ENCODE results near the gene PCDHGB3. TPM values are rescaled to one million over a fixed set of nuclear protein-coding genes. Genes with fewer than 3 reads are reported as not detected.
"Not testable (repeated sequence)": the region's sequence is repeated elsewhere in the genome, so short reads cannot be mapped to it uniquely, and the experiment has no call there.

The PCDHGB3 gene
- 9.7 TPM for total RNA-seq

DNA sequence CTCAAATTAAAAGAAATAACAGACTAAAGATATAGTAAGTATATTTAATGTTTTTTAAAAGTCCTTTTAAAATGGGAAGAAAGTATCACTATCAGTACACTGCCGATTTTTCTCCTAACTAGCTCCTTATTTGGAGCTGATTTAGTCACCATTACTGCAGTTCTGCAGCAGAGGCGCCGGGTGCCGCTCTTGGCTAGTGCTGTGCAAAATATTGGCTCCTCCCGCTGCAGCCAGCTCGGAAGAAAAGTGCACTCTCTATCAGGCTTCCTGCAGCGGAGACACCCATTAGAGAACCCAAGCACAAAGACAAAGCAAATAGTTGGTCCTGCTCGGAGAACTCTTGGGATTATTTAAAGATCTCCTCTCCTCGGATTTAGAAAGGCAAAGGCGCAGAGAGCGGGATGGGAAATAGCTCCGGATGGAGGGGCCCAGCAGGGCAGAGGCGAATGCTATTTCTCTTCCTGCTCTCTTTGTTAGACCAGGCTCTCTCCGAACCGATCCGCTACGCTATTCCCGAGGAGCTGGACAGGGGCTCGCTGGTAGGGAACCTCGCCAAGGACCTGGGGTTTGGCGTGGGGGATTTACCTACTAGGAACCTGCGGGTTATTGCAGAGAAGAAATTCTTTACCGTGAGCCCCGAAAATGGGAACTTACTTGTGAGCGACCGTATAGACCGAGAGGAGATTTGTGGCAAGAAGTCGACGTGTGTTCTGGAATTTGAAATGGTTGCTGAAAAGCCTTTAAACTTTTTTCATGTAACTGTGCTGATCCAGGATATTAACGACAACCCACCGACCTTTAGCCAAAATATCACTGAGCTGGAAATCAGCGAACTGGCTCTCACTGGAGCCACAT is at the start of gene PCDHGB3:
Gene PCDHGB3 (plus strand): TSS at position 249 of the 855 bp plus-strand sequence. CDS start 153 bp downstream, at position 402.
- no peak for DNase-seq (ENCODE audit: low spot score)
- intact Hi-C loops (cut with DNase I) = no loop called here
- peak; percentile 61 for ATAC-seq

- DNase-seq (ENCODE audit: low spot score) (no peak), ATAC-seq (no peak)
- intact Hi-C loops (cut with DNase I) = loop anchor here (5.0 kb wide), 1 partner anchor 235 kb away; no protein-coding TSS in a partner anchor
Observed at GRCh38 chr5:141322261-141322660, 47.8 kb upstream of the PCDHGB3 start.

DNA sequence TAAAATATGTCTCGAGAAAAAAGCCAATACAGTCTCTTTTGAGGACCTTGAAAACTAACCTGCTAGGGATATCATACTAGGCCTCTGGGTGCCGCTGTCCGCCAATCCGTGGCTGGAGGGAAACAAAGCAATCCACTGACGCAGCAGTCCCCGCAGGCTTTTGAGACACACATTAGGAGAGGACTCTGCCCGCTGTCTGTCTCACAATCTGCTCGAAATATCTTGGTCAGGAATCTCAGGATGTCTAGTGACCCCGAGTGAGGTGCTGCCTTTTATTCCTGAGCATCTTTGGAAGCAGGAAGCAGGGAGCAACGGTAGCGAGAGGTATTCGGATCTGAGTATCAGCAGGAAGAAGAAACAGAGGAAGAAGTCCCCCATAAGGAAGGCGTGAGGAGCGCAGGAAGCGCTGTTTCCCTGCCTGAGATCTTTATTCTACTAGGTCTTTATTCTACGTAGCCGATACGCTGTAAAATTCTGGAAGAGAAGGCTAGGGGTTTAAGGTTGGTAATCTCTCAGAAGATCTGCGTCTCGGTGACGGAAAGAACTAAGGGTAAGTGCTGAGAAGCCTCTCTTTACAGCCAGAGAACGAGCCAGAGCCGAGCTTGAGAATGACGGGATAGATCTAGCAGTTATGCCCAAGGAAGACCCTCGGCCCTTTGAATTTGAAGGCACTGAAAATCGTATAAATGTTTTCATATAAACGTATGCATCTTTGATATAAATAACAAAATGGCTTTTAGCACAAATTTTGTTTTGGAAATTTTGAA is 43.8 kb upstream of the PCDHGB3 start:
- DNase-seq (ENCODE audit: low spot score) (peak; percentile 75), ATAC-seq (peak; percentile 88)
- intact Hi-C loops (cut with DNase I) = no loop called here

- ATAC-seq (no peak), DNase-seq (ENCODE audit: low spot score) (no peak)
- intact Hi-C loops (cut with DNase I) = no loop called here
Observed at GRCh38 chr5:141328231-141328630, 41.8 kb upstream of the PCDHGB3 start.

GRCh38 chr5:141330299-141331080 is 39.6 kb upstream of the PCDHGB3 start, which contains the start of gene PCDHGA1:
PCDHGA1 (plus strand) TSS chr5:141330514.
- intact Hi-C loops (cut with DNase I) = no loop called here
- DNase-seq (ENCODE audit: low spot score) (no peak), ATAC-seq (no peak)

DNA sequence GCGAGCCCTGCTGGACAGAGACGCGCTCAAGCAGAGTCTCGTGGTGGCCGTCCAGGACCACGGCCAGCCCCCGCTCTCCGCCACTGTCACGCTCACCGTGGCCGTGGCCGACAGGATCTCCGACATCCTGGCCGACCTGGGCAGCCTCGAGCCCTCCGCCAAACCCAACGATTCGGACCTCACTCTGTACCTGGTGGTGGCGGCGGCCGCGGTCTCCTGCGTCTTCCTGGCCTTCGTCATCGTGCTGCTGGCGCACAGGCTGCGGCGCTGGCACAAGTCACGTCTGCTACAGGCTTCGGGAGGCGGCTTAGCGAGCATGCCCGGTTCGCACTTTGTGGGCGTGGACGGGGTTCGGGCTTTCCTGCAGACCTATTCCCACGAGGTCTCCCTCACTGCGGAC is 37.5 kb upstream of the PCDHGB3 start:
- ATAC-seq; intact Hi-C loops (cut with DNase I); DNase-seq (ENCODE audit: low spot score): not testable (repeated sequence)

DNA sequence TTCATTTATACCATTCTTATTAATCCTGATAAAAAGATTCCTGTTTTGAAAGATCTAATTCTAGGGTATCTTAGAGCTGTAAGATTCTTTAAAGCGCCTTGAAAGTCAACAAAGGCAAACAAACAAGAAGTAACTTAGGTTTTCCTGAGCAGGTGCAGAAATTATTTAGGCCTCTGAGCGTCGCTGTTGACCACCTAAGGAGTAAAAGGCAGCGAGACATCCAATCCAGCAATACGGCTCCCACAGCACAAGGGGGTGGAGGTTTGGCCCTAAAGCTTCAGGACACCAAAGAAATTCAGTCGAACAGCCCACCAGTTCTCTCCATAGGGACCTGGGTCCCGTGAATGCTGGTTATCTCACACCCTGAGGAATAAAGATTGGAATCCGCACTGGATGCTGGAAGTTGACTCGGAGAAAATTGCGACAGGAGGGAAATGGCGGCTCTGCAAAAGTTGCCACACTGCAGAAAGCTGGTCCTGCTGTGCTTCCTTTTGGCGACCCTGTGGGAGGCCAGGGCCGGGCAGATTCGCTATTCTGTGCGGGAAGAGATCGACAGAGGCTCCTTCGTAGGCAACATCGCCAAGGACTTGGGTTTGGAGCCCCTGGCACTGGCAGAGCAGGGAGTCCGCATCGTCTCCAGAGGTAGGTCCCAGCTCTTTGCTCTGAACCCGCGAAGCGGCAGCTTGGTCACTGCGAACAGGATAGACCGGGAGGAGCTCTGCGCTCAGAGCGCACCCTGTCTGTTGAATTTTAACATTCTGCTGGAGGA is 31.3 kb upstream of the PCDHGB3 start, which contains the start of gene PCDHGA2:
Gene PCDHGA2 (plus strand): TSS at position 223 of the 769 bp plus-strand sequence.
- DNase-seq (ENCODE audit: low spot score) (no peak), ATAC-seq (peak; percentile 90)
- intact Hi-C loops (cut with DNase I) = no loop called here

- intact Hi-C loops (cut with DNase I); ATAC-seq; DNase-seq (ENCODE audit: low spot score): not testable (repeated sequence)
Observed at GRCh38 chr5:141340781-141341354, 29.2 kb upstream of the PCDHGB3 start.

- intact Hi-C loops (cut with DNase I) = no loop called here
- DNase-seq (ENCODE audit: low spot score) (no peak), ATAC-seq (no peak)
Observed at GRCh38 chr5:141342773-141343172, 27.3 kb upstream of the PCDHGB3 start.

- intact Hi-C loops (cut with DNase I) = no loop called here
- ATAC-seq = no peak
- DNase-seq (ENCODE audit: low spot score) = no peak
Observed at GRCh38 chr5:141343242-141343952, 26.6 kb upstream of the PCDHGB3 start, which contains the start of gene PCDHGA3. PCDHGA3 (plus strand) TSS chr5:141343829; CDS start chr5:141344034, 205 bp downstream.

DNA sequence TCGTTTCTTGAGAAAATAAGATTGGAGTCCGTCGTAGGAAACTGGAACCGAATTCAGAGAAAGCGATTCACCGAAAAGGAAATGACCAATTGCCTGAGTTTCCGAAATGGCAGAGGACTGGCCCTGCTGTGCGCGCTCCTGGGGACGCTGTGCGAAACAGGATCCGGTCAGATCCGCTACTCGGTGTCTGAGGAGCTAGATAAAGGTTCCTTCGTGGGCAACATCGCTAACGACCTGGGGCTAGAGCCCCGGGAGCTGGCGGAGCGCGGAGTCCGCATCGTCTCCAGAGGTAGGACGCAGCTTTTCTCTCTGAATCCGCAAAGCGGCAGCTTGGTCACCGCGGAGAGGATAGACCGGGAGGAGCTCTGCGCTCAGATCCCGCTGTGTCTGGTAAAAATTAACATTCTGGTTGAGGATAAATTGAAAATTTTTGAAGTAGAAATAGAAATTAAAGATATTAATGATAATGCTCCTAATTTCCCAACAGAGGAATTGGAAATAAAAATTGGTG is 26.0 kb upstream of the PCDHGB3 start:
- DNase-seq (ENCODE audit: low spot score) (no peak), ATAC-seq (no peak)
- intact Hi-C loops (cut with DNase I) = no loop called here

- intact Hi-C loops (cut with DNase I) = no loop called here
- DNase-seq (ENCODE audit: low spot score) (no peak), ATAC-seq (no peak)
Observed at GRCh38 chr5:141345327-141345726, 24.7 kb upstream of the PCDHGB3 start.

- intact Hi-C loops (cut with DNase I); DNase-seq (ENCODE audit: low spot score): not testable (repeated sequence)
Observed at GRCh38 chr5:141346017-141346416, 24.0 kb upstream of the PCDHGB3 start.

DNA sequence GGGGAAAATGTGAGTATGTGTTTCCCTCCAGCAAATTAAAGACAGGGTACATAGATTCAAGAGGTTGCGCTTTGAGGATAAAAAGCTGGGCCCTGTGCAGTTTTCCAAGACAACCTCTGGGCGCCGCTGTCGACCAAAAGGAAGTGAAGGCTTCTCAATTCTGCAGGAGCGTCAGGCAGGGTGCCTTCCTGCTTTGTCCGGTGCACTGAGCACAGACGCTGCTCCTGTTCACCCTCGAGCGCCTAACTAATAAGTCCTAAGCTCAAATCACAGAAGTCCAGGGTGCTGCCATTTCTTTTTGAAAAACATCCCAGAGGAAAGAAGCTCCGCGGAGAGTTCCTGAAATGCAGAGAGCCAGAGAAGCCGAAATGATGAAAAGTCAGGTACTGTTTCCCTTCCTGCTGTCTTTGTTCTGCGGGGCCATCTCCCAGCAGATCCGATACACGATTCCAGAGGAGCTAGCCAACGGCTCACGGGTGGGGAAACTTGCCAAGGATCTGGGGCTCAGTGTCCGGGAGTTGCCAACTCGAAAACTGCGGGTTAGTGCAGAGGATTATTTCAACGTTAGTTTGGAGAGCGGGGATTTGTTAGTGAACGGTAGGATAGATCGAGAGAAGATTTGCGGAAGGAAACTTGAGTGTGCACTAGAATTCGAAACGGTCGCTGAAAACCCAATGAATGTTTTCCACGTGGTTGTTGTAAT is 20.0 kb upstream of the PCDHGB3 start, which contains the start of gene PCDHGB1:
Gene PCDHGB1 (plus strand): TSS at position 183 of the 703 bp plus-strand sequence. CDS start 162 bp downstream, at position 345.
- intact Hi-C loops (cut with DNase I) = no loop called here
- no peak for ATAC-seq
- DNase-seq (ENCODE audit: low spot score) = no peak

More at GRCh38 chr5:141346017-141346416, 24.0 kb upstream of the PCDHGB3 start:
- not testable (repeated sequence) for ATAC-seq

DNA sequence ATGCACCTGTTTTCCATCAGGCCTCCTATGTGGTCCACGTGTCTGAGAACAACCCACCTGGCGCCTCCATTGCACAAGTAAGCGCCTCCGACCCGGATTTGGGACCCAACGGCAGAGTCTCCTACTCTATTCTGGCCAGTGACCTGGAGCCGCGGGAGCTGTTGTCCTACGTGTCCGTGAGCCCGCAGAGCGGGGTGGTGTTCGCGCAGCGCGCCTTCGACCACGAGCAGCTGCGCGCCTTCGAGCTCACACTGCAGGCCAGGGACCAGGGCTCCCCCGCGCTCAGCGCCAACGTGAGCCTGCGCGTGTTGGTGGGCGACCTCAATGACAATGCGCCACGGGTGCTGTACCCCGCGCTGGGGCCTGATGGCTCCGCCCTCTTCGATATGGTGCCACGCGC is 18.5 kb upstream of the PCDHGB3 start:
- no peak for DNase-seq (ENCODE audit: low spot score)
- intact Hi-C loops (cut with DNase I) = no loop called here

DNA sequence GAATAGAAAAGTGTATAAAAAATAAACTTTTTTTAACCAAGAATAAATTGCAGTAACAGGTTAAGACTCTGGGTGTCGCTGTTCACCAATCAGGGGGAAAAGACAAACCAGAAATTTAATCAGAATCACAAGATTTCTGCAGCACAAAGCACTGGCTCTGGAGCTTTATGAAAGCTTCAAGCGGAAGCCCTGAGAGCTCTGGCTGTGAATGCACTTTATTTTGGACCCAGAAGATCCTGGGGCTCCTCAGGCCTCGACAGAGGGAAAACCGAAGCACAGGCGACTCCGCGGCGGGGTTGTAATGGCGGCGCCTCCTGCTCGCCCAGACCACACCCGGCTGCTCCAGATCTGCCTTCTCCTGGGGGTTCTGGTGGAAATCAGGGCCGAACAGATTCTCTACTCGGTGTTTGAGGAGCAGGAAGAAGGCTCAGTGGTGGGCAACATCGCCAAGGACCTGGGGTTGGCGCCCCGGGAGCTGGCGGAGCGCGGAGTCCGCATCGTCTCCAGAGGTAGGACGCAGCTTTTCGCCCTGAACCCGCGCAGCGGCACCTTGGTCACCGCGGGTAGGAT is 15.1 kb upstream of the PCDHGB3 start, which contains the start of gene PCDHGA4:
Gene PCDHGA4 (plus strand): TSS at position 122 of the 570 bp plus-strand sequence. CDS start 87 bp downstream, at position 209.
- no peak for ATAC-seq
- intact Hi-C loops (cut with DNase I) = no loop called here
- no peak for DNase-seq (ENCODE audit: low spot score)

More for the DNA sequence above, 18.5 kb upstream of the PCDHGB3 start:
- no peak for ATAC-seq
